Activated T-cell treated with anti-CD3 and anti-CD28 coated beads for 4 hours (primary cell): ENCODE results near the gene POLR1E.

Experiments used
- DNase-seq: peaks from one replicate; pipeline ENCODE4 v3.0.0-alpha.2; 2020

Gene POLR1E

DNA sequence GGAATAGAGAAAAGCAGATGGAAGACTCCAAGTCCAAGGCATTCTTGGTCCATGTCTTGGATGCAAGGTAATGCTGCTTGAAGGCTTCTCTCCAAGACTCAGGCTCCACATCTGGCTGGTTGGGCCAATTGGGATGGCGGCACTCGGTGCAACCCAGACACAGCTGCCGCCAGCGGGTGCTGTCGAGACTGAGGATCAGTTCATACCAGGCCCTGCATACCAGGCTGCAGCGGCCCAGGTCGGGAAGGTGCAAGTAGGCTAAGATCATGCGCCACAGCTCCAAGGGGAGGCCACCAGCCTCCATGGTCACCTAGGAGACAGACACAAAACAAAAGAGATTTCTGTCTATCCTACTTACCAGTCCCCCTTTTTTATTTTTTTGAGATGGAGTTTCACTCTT, 55.7 kb downstream of the POLR1E start:
- no peak for DNase-seq

DNA sequence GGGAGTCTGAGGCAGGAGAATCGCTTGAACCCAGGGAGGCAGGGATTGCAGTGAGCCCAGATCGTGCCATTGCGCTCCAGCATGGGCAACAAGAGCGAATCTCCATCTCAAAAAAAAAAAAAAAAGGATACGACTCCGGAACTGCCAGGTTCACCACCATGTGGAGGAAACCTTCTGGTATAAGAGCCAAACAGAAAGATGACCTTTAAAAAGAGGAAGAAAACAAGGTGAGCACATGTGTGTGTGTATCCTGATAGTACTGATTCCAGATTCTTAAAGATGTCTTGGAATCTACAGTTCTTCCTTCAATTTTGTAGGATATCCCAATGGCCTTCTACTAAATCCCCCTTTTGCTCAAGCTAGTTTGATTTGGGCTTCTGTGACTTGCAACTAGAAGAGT, 56.7 kb downstream of the POLR1E start:
- no peak for DNase-seq

DNA sequence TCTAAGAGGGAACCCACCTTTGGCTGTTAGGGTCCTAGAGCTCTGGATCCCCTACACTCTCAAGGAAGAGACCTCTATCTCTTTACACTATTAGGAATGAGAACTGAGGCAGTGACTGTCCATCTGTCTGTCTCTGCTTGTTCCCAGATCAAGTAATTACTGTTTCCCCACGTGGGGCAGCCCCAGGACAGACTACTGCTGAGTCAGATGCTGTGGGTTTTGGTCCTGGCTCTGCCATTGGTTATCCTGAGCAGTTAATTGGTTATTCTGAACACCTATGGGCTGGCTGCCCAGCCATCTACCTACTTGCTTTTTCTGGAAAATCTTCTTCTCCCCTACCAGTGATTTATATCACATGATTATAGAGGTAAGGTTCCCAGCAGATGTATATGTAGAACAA, 57.1 kb downstream of the POLR1E start:
- no peak for DNase-seq

DNA sequence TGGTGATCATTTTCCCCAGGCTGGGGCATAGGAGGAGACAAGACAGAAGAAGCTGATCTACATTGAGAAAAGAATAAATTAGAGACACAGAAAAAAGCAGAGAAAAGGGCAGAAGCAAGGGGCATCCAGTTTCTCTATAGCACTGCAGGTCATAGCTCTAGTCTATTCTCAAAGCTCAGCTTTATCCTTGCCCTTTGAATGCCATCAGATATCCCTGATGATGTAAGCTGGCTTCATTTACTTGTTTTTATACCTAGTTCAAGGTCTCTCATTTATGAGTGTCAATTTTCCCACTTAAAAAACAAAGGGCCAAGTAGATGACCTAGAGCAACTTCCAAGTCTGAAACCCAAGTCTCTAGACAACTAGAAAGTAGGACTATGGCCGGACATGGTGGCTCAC, 57.7 kb downstream of the POLR1E start:
- no peak for DNase-seq

DNA sequence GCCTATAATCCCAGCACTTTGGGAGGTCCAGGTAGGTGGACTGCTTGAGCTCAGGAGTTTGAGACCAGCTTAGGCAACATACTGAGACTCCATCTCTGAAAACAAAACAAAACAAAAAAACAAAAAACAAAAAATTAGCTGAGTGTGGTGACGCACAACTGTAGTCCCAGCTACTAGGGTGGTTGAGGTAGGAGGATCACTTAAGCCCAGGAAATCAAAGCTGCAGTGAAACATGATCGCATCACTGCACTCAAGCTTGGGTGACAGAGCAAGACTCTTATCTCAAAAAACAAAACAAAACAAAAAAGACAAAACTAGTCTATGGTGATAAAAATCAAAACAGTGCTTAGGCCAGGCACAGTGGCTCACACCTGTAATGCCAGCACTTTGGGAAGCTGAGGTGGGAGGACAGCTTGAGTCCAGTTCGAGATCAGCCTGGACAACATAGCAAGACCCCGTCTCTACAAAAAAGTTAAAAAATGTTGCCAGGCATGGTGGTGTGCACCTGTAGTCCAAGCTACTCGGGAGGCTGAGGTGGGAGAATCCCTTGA, 61.7 kb downstream of the POLR1E start:
- DNase-seq = no peak

DNA sequence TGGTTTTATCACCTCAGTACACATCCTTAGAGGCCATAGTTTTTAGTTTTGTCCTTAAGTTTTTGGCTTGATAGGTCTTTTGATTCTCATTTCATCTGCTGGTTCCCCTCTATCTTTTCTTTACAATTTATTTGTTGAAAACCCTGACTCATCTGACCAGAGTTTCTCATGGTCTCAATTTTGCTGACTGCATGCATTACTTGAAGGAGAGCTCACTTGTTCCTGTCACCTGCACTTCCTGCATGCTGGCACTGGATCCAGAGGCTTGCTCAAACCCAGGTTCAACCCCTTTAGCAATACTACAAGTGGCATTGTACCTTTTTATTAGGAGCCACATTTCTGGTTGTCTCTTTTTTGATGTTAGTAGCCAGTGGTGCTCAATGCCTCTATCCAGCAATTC, 63.8 kb downstream of the POLR1E start:
- no peak for DNase-seq

DNA sequence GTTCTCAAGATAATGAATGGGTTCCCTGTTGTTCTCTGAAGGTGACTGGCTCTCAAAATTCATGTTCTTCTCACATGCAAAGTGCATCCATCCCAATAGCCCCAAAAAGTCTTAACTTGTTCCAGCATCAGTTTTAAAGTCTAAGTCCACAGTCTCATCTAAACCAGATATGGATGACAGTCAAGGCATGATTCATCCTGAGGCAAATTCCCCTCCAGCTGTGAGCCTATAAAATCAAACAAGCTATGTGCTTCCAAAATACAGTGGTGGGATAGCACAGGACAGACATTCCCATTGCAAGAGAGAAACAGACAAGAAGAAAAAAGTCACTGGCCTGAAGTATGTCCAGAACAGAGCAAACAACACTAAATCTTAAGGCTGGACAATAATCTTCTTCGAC, 65.0 kb downstream of the POLR1E start:
- DNase-seq = no peak

DNA sequence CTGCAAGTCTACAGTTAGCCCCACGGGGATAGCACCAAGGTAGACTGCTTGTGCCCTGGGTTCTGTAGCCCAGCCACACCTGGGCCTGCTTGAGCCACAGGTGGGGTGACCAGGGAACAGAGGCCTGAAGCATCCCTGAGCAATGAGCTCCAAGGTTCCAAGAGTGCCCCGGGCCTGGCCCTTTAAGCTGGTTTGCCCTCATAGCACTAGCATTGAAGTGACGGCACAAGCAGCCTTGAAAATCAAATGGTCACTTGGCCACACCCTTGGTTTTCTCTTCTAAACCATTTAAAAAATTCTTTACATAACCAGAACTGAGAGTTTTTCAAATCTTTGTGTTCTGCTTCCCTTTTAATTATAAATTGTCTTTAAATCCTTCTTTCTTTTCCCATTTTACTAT, 65.7 kb downstream of the POLR1E start:
- DNase-seq = no peak

DNA sequence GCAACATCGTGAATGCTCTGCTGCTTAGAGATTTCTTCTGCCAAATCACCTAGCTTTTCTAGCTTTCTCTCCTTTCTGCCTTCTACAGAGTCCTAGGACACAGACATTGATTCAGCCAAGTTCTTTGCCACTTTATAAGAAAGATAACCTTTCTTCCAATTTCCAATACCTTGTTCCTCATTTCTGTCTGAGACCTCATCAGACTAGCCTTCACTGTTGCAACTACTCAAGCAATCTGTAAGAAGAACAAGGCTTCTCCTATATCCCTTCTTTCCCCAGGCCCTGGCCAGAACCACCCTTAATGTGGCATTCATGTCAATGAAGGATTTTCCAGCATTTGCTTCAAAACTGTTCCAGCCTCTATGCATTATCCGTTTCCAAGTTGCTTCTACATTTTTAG, 66.1 kb downstream of the POLR1E start:
- DNase-seq = no peak
